ENCODE data around the gene LAMC2. TPM values are rescaled to one million over a fixed set of nuclear protein-coding genes. Genes with fewer than 3 reads are reported as not detected.

Gene LAMC2
- total and polyA plus RNA-seq, 9 of the 15 experiments (the other 6 are each of a cell fraction or from before 2014, with no cell fraction given): 0.02 to 0.03 TPM; not detected in 7

DNA sequence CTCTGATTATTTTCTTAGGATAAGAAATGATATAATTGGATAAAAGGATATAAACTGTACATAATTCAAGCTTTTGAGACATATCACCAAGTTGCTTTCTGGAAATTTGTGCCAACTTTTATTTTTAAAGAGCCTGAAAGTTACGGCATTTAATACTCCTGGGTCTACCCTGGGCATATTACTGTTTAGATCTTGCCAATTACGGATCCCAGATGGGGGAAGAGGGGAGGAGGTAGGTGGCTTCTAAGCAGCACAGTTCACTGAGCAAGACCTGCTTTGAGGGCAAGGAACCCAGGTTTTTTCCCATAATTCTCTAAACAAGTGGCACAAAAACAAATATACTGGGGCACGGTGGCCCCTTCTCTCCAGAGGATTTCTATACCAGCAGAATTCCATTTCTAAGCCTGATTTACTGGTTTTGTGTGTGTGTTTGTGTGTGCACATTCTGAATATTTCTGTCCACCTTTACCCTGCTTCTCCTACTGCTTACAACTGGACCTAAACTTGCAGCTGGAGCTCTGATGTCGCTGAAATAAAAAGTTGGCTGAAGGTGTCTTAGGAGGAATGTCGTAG, 76.7 kb downstream of the LAMC2 start:
- BruUV-seq (replicated peaks): no TSS peak
- no peaks in the 10 kb centered on the region for H4K20me1 ChIP-seq (replicated peaks; ENCODE audit: control insufficient read depth, insufficient read depth, low read length)
- intact Hi-C loops (cut with micrococcal nuclease) (no loop called here), in situ Hi-C loops (cut with MboI) (no loop called here)
- no peak for TF ChIP-seq SIN3A (IDR thresholded peaks at IDR 0.05; ENCODE audit: borderline replicate concordance in 2 of 2, control insufficient read depth in 1 of 2, low read depth in 2 of 2, low read length in 2 of 2)
- no peak for TF ChIP-seq ZNF354B (CRISPR knock-in tag; IDR thresholded peaks at IDR 0.05)
- TF ChIP-seq, protein P1, sequence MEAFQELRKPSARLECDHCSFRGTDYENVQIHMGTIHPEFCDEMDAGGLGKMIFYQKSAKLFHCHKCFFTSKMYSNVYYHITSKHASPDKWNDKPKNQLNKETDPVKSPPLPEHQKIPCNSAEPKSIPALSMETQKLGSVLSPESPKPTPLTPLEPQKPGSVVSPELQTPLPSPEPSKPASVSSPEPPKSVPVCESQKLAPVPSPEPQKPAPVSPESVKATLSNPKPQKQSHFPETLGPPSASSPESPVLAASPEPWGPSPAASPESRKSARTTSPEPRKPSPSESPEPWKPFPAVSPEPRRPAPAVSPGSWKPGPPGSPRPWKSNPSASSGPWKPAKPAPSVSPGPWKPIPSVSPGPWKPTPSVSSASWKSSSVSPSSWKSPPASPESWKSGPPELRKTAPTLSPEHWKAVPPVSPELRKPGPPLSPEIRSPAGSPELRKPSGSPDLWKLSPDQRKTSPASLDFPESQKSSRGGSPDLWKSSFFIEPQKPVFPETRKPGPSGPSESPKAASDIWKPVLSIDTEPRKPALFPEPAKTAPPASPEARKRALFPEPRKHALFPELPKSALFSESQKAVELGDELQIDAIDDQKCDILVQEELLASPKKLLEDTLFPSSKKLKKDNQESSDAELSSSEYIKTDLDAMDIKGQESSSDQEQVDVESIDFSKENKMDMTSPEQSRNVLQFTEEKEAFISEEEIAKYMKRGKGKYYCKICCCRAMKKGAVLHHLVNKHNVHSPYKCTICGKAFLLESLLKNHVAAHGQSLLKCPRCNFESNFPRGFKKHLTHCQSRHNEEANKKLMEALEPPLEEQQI (IDR thresholded peaks at IDR 0.05): no peak
- H3K9me3 ChIP-seq (replicated peaks; ENCODE audit: control insufficient read depth, insufficient read depth, low read depth, low read length): no peaks in the 10 kb centered on the region
- POLR2A ChIA-PET: interaction anchor here (0.8 to 1.3 kb wide), 2 partner anchors 10 to 23 kb away, joined by 3 read pairs; no protein-coding TSS in a partner anchor
- no peak overlapping the region for H2AFZ ChIP-seq (ENCODE audit: low read depth, low read length)
- FAIRE-seq (no peak), DNase-seq (ENCODE audit: extremely low read depth in 1 of 4, low spot score in 3 of 4) (no peak), ATAC-seq (no peak)
- no peaks in the 10 kb centered on the region for H3K36me3 ChIP-seq (ENCODE audit: control insufficient read depth, insufficient read depth, low read length)
- H3K9me1 ChIP-seq (ENCODE audit: control insufficient read depth, insufficient read depth, low read length): no peaks in the 10 kb centered on the region
- H3K4me1 ChIP-seq (replicated peaks in 1 of 2; ENCODE audit: control insufficient read depth in 2 of 2, insufficient read depth in 2 of 2, low read length in 2 of 2): no peaks in the 10 kb centered on the region
- peaks cover 12 to 38% of the 10 kb centered on the region in 2 experiments for H3K27me3 ChIP-seq (ENCODE audit: control insufficient read depth in 2 of 2, insufficient read depth in 2 of 2, low read length in 2 of 2)
- CTCF ChIA-PET (ENCODE audit: low intra/inter-chr PET ratio): no interaction called here
- H3K79me2 ChIP-seq (ENCODE audit: control insufficient read depth, insufficient read depth, low read length): no peaks in the 10 kb centered on the region
- H3K4me3 ChIP-seq: no peak overlapping the region
- H3K9ac ChIP-seq (ENCODE audit: insufficient read depth in 1 of 2, low read depth in 2 of 2, low read length in 2 of 2): no peak overlapping the region
- no peak overlapping the region for H3K4me2 ChIP-seq (ENCODE audit: insufficient read depth, low read length)
- H3K27ac ChIP-seq (ENCODE audit: extremely low read depth, low read depth, low read length): no peak overlapping the region
- WGBS (ENCODE audit: insufficient coverage, low coverage, missing lambda C conversion rate): 3% methylated on average over 5 of the region's 5 CpGs
